ENCODE measurements around the gene NCKAP5. TPM values are rescaled to one million over a fixed set of nuclear protein-coding genes. Genes with fewer than 3 reads are reported as not detected.

NCKAP5 gene
- polyA plus RNA-seq, 1 experiment: 2.1 TPM

- TF ChIP-seq CTCF (IDR thresholded peaks at IDR 0.05; ENCODE audit: insufficient read depth, low read depth, low read length): no peak
- ChIA-PET POLR2A (no interaction called here), CTCF (interaction anchor here (1.1 kb wide), 1 partner anchor 227 kb away, joined by 3 read pairs; no protein-coding TSS in a partner anchor)
- Histone ChIP-seq H3K27me3 (ENCODE audit: control insufficient read depth, insufficient read depth, low read length) (no peaks in the 10 kb centered on the region), H3K4me3 (ENCODE audit: low read depth, low read length) (no peak overlapping the region), H3K36me3 (ENCODE audit: control insufficient read depth, insufficient read depth, low read length) (no peaks in the 10 kb centered on the region)
- DNase-seq (ENCODE audit: low read depth): no peak
Observed at GRCh38 chr2:133333181-133333580, 235.1 kb downstream of the NCKAP5 start.

- no peak for DNase-seq (ENCODE audit: low read depth)
- TF ChIP-seq CTCF (IDR thresholded peaks at IDR 0.05; ENCODE audit: insufficient read depth, low read depth, low read length): no peak
- ChIA-PET CTCF (no interaction called here), POLR2A (no interaction called here)
- H3K36me3 ChIP-seq (ENCODE audit: control insufficient read depth, insufficient read depth, low read length): no peaks in the 10 kb centered on the region
- no peaks in the 10 kb centered on the region for H3K27me3 ChIP-seq (ENCODE audit: control insufficient read depth, insufficient read depth, low read length)
- no peak overlapping the region for H3K4me3 ChIP-seq (ENCODE audit: low read depth, low read length)
Observed at GRCh38 chr2:133331436-133331835, 236.8 kb downstream of the NCKAP5 start.

GRCh38 chr2:133326652-133327397, 241.4 kb downstream of the NCKAP5 start:
- no peaks in the 10 kb centered on the region for H3K36me3 ChIP-seq (ENCODE audit: control insufficient read depth, insufficient read depth, low read length)
- POLR2A ChIA-PET: no interaction called here
- H3K27me3 ChIP-seq (ENCODE audit: control insufficient read depth, insufficient read depth, low read length): no peaks in the 10 kb centered on the region
- TF ChIP-seq CTCF (IDR thresholded peaks at IDR 0.05; ENCODE audit: insufficient read depth, low read depth, low read length): no peak
- CTCF ChIA-PET: interaction anchor here (1.6 kb wide), 1 partner anchor 21 kb away, joined by 4 read pairs; no protein-coding TSS in a partner anchor
- no peak for DNase-seq (ENCODE audit: low read depth)
- H3K4me3 ChIP-seq (ENCODE audit: low read depth, low read length): no peak overlapping the region

- ChIA-PET CTCF (no interaction called here), POLR2A (interaction anchor here (0.6 kb wide), 1 partner anchor 12 kb away, joined by 3 read pairs; no protein-coding TSS in a partner anchor)
- H3K36me3 ChIP-seq (ENCODE audit: control insufficient read depth, insufficient read depth, low read length): no peaks in the 10 kb centered on the region
- peak; percentile 89 for DNase-seq (ENCODE audit: low read depth)
- no peaks in the 10 kb centered on the region for H3K27me3 ChIP-seq (ENCODE audit: control insufficient read depth, insufficient read depth, low read length)
- no peak overlapping the region for H3K4me3 ChIP-seq (ENCODE audit: low read depth, low read length)
- no peak for TF ChIP-seq CTCF (IDR thresholded peaks at IDR 0.05; ENCODE audit: insufficient read depth, low read depth, low read length)
Observed at GRCh38 chr2:133324150-133324561, 244.1 kb downstream of the NCKAP5 start.

GRCh38 chr2:133322909-133323308, 245.4 kb downstream of the NCKAP5 start:
- no peak for TF ChIP-seq CTCF (IDR thresholded peaks at IDR 0.05; ENCODE audit: insufficient read depth, low read depth, low read length)
- POLR2A ChIA-PET: no interaction called here
- CTCF ChIA-PET: interaction anchor here (0.6 kb wide), 1 partner anchor 237 kb away, joined by 3 read pairs; no protein-coding TSS in a partner anchor
- H3K27me3 ChIP-seq (ENCODE audit: control insufficient read depth, insufficient read depth, low read length): no peaks in the 10 kb centered on the region
- H3K36me3 ChIP-seq (ENCODE audit: control insufficient read depth, insufficient read depth, low read length): no peaks in the 10 kb centered on the region
- no peak overlapping the region for H3K4me3 ChIP-seq (ENCODE audit: low read depth, low read length)
- DNase-seq (ENCODE audit: low read depth): no peak
